ENCODE data around the gene RGL3.

RGL3 gene

GRCh38 chr19:11452620-11453310 lies 33.7 kb upstream of the RGL3 start:
- TF ChIP-seq, protein P1, sequence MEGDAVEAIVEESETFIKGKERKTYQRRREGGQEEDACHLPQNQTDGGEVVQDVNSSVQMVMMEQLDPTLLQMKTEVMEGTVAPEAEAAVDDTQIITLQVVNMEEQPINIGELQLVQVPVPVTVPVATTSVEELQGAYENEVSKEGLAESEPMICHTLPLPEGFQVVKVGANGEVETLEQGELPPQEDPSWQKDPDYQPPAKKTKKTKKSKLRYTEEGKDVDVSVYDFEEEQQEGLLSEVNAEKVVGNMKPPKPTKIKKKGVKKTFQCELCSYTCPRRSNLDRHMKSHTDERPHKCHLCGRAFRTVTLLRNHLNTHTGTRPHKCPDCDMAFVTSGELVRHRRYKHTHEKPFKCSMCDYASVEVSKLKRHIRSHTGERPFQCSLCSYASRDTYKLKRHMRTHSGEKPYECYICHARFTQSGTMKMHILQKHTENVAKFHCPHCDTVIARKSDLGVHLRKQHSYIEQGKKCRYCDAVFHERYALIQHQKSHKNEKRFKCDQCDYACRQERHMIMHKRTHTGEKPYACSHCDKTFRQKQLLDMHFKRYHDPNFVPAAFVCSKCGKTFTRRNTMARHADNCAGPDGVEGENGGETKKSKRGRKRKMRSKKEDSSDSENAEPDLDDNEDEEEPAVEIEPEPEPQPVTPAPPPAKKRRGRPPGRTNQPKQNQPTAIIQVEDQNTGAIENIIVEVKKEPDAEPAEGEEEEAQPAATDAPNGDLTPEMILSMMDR (IDR thresholded peaks at IDR 0.05; ENCODE audit: insufficient read depth, missing control alignments), result peak; percentile 6
- DNase-seq (ENCODE audit: insufficient read length, low spot score), result peak; percentile 23
- no peak for FAIRE-seq

GRCh38 chr19:11451871-11452619 lies 32.9 kb upstream of the RGL3 start:
- FAIRE-seq (no peak), DNase-seq (ENCODE audit: insufficient read length, low spot score) (peak; percentile 27)
- TF ChIP-seq, protein P1 (IDR thresholded peaks at IDR 0.05; ENCODE audit: insufficient read depth, missing control alignments), result no peak

DNA sequence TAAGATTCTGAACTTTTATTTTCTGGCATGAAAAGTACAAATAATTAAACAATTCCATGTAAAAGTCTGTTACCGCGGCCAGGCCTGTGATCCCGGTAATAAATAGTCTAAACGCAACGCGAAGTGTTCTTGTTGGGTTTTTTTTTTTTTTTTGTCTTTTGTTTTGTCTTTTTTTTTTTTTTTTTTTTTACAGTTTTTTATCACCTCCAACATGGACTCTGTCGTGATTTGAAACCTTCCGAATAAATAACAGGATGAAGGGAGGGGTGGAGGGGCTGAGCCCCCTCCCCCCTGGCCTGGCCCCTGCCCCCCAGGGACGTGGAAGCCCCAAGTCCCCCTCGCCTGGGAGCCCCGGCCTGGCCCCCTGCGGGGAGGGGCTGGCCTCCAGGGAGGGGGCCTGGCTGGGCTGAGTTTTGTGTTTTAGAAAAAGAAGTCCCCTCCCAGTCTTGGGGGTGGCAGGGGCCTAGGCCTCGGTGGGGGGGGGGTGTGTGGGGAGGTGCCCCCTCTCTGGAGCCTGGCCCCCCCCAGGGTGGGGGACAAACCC lies 32.3 kb upstream of the RGL3 start:
- DNase-seq (ENCODE audit: insufficient read length, low spot score), result no peak
- FAIRE-seq, result no peak

GRCh38 chr19:11450570-11451326 lies 31.6 kb upstream of the RGL3 start:
- TF ChIP-seq, protein P1 (IDR thresholded peaks at IDR 0.05; ENCODE audit: insufficient read depth, missing control alignments), result no peak
- no peak for DNase-seq (ENCODE audit: insufficient read length, low spot score)
- no peak for FAIRE-seq

More for the DNA sequence above, 32.3 kb upstream of the RGL3 start:
- TF ChIP-seq, protein P1 (IDR thresholded peaks at IDR 0.05; ENCODE audit: insufficient read depth, missing control alignments), result no peak

DNA sequence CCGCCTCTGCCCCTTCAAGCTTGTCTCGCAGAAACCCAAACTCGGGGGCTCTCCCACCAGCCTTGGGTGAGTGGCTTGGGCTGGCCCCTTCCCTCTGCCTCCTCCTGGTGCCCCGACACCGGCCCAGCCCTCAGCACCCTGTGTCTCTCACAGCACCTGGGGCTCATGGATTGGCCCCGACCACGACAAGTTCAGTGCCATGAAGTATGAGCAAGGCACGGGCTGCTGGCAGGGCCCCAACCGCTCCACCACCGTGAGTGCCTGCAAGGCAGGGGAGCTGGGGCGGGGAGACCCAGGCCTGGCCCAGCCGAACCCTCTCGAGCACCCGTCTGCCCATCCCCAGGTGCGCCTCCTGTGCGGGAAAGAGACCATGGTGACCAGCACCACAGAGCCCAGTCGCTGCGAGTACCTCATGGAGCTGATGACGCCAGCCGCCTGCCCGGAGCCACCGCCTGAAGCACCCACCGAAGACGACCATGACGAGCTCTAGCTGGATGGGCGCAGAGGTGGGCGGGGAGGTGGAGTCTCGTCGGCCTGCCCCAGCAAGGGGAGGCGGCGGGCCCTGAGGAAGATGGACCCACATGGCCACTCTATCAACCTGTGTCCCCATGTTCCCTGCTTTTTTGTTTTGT lies 29.9 kb upstream of the RGL3 start:
- FAIRE-seq (no peak), DNase-seq (ENCODE audit: insufficient read length, low spot score) (no peak)
- TF ChIP-seq, protein P1 (IDR thresholded peaks at IDR 0.05; ENCODE audit: insufficient read depth, missing control alignments), result no peak

- DNase-seq (ENCODE audit: insufficient read length, low spot score), result no peak
- TF ChIP-seq, protein P1 (IDR thresholded peaks at IDR 0.05; ENCODE audit: insufficient read depth, missing control alignments), result no peak
- FAIRE-seq, result no peak
Observed at GRCh38 chr19:11448410-11448809, 29.3 kb upstream of the RGL3 start.
